Hepatocyte (in vitro differentiated cells): ENCODE results near the gene EEIG2. TPM values are rescaled to one million over a fixed set of nuclear protein-coding genes. Genes with fewer than 3 reads are reported as not detected.

Source experiments
- DNase-seq: peaks from one replicate; pipeline ENCODE4 v3.0.0-alpha.2; 2016; ENCODE audit warnings: low spot score
- H2AFZ ChIP-seq: fragments of 200-600 bp; sonication (generic); 2 replicates; pipeline ENCODE4 v1.6.0; 2016; ENCODE audit warnings: antibody characterized with exemption, mild to moderate bottlenecking
- H3K27ac ChIP-seq: fragments of 200-600 bp; sonication (generic); 2 replicates; pipeline ENCODE4 v1.5.1; 2016; ENCODE audit warnings: mild to moderate bottlenecking
- H3K27me3 ChIP-seq: fragments of 200-600 bp; sonication (generic); 2 replicates; pipeline ENCODE4 v1.6.1; 2016
- H3K36me3 ChIP-seq: fragments of 200-600 bp; sonication (generic); replicated peaks from 2 replicates; pipeline ENCODE4 v1.5.1; 2016; ENCODE audit warnings: low read depth; ENCODE audit not compliant: insufficient read depth
- H3K4me1 ChIP-seq: fragments of 200-600 bp; sonication (generic); 2 replicates; pipeline ENCODE4 v1.5.1; 2016; ENCODE audit warnings: mild to moderate bottlenecking, moderate library complexity; ENCODE audit not compliant: insufficient read depth
- H3K4me2 ChIP-seq: fragments of 200-600 bp; sonication (generic); 2 replicates; pipeline ENCODE4 v1.6.0; 2016
- H3K4me3 ChIP-seq: fragments of 200-600 bp; sonication (generic); 2 replicates; pipeline ENCODE4 v1.5.1; 2016; ENCODE audit warnings: mild to moderate bottlenecking
- H3K79me2 ChIP-seq: fragments of 200-600 bp; sonication (generic); 2 replicates; pipeline ENCODE4 v1.6.0; 2017; ENCODE audit warnings: mild to moderate bottlenecking
- H3K9me2 ChIP-seq: fragments of 200-600 bp; sonication (generic); replicated peaks from 2 replicates; pipeline ENCODE4 v1.6.0; 2017; ENCODE audit warnings: mild to moderate bottlenecking; ENCODE audit not compliant: insufficient read depth
- H3K9me3 ChIP-seq: fragments of 200-600 bp; sonication (generic); 2 replicates; pipeline ENCODE4 v1.5.1; 2016; ENCODE audit warnings: low read depth, mild to moderate bottlenecking
- H4K20me1 ChIP-seq: fragments of 200-600 bp; sonication (generic); 2 replicates; pipeline ENCODE4 v1.6.0; 2016; ENCODE audit warnings: mild to moderate bottlenecking; ENCODE audit not compliant: insufficient read depth, poor library complexity, severe bottlenecking
- EZH2 ChIP-seq: fragments of 200-600 bp; sonication (generic); IDR thresholded peaks from 2 replicates; pipeline ENCODE4 v1.6.1; 2016; ENCODE audit warnings: antibody characterized with exemption, mild to moderate bottlenecking, borderline replicate concordance
- EZH2phosphoT487 ChIP-seq: fragments of 200-600 bp; sonication (generic); IDR thresholded peaks from one replicate; pipeline ENCODE4 v1.6.1; 2018; ENCODE audit warnings: antibody characterized with exemption, mild to moderate bottlenecking, low read depth, moderate library complexity; ENCODE audit not compliant: unreplicated experiment, severe bottlenecking
- WGBS: methylation state at CpG from one replicate; pipeline ENCODE4 v1.1.6; 2016; ENCODE audit warnings: low lambda C conversion rate; ENCODE audit errors: missing lambda C conversion rate; 5-methylcytosine and 5-hydroxymethylcytosine counted together
- polyA plus RNA-seq: library from polyadenylated mRNA; unstranded; fragments of >200 nt; fragmentation: Nextera tagmentation; extraction: Ambion mirVana; gene quantifications from 2 replicates; pipeline ENCODE4 v1.2.1, GENCODE V29; 2016
- total RNA-seq: library from RNA; depleted of rRNA; stranded (reverse); fragments of >200 nt; gene quantifications from 2 replicates; pipeline ENCODE4 v1.2.3, GENCODE V29; 2014
- TF ChIP-seq, protein P1 (sequence below): fragments of 200-600 bp; sonication (generic); IDR thresholded peaks from 2 replicates; pipeline ENCODE4 v1.5.1; 2016; ENCODE audit warnings: antibody characterized with exemption, mild to moderate bottlenecking; ENCODE audit not compliant: poor library complexity

The EEIG2 gene
- total and polyA plus RNA-seq, 2 experiments from 2014 or later = 5.1 to 16.0 TPM

- Histone ChIP-seq H2AFZ (peak overlapping the region; percentile 87), H3K9me2 (no peaks in the 10 kb centered on the region), H3K4me1 (peaks cover 13% of the 10 kb centered on the region), H3K4me2 (peak overlapping the region; percentile 91), H4K20me1 (peaks cover 11% of the 10 kb centered on the region), H3K27ac (peak overlapping the region; percentile 67), H3K4me3 (peak overlapping the region; percentile 86), H3K36me3 (no peaks in the 10 kb centered on the region), H3K27me3 (no peaks in the 10 kb centered on the region), H3K79me2 (peaks cover 42% of the 10 kb centered on the region), H3K9me3 (no peaks in the 10 kb centered on the region)
- DNase-seq = peak; percentile 61
- TF ChIP-seq EZH2phosphoT487 (no peak), EZH2 (no peak)
- TF ChIP-seq, protein P1, sequence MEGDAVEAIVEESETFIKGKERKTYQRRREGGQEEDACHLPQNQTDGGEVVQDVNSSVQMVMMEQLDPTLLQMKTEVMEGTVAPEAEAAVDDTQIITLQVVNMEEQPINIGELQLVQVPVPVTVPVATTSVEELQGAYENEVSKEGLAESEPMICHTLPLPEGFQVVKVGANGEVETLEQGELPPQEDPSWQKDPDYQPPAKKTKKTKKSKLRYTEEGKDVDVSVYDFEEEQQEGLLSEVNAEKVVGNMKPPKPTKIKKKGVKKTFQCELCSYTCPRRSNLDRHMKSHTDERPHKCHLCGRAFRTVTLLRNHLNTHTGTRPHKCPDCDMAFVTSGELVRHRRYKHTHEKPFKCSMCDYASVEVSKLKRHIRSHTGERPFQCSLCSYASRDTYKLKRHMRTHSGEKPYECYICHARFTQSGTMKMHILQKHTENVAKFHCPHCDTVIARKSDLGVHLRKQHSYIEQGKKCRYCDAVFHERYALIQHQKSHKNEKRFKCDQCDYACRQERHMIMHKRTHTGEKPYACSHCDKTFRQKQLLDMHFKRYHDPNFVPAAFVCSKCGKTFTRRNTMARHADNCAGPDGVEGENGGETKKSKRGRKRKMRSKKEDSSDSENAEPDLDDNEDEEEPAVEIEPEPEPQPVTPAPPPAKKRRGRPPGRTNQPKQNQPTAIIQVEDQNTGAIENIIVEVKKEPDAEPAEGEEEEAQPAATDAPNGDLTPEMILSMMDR = no peak
- 2% methylated on average over 32 of the region's 59 CpGs for WGBS
Measured at GRCh38 chr1:108560189-108560873, 431 bp downstream of the EEIG2 start.

- Histone ChIP-seq H3K9me2 (no peaks in the 10 kb centered on the region), H3K79me2 (peaks cover 42% of the 10 kb centered on the region), H3K36me3 (no peaks in the 10 kb centered on the region), H3K4me3 (peak overlapping the region; percentile 86), H3K27me3 (no peaks in the 10 kb centered on the region), H3K27ac (peak overlapping the region; percentile 67), H3K4me1 (peaks cover 13% of the 10 kb centered on the region), H3K9me3 (no peaks in the 10 kb centered on the region), H4K20me1 (peaks cover 11% of the 10 kb centered on the region), H2AFZ (peak overlapping the region; percentile 51), H3K4me2 (peak overlapping the region; percentile 91)
- peak; percentile 44 for DNase-seq
- WGBS = 3% methylated on average over 5 of the region's 5 CpGs
- TF ChIP-seq EZH2 (no peak), EZH2phosphoT487 (no peak)
- TF ChIP-seq, protein P1 = no peak
Measured at GRCh38 chr1:108560874-108561459, 1.1 kb downstream of the EEIG2 start.

DNA sequence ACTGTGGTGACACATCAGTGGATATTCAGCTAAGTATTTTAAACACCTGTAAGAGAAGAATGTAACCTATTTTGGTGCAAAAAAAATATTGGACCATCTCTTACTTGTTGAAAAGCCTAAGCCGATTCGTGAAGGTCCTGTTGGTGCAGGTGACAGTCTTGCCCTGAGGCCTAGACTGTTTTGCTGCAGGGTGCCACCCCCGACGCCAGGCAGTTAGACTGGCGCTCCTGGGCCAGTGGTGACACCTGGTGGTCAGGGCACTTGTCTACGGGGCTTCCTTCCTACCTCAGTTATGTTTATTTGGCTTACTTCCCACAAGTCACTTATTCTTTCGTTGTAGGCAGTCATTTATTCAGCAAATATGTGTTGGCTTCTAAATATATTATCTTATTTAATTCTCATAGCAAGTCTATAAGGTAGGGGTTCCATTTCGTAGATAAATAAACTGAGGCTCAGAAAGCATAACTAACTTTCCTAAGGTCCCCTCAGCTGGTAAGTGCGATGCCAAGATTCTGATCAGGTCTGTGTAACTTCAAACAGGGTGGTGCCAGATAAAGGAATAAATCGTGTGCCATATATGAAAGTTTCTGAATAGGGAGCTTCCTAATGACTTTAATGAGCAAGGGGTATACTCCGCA is 1.9 kb downstream of the EEIG2 start:
- peak; percentile 75 for DNase-seq
- 47% methylated on average over 11 of the region's 11 CpGs for whole genome bisulfite sequencing
- peaks cover 49% of the 10 kb centered on the region for H3K79me2 ChIP-seq

More for the DNA sequence above, 1.9 kb downstream of the EEIG2 start:
- TF ChIP-seq, protein P1 = peak; percentile 57
- TF ChIP-seq EZH2phosphoT487 = no peak
- no peak for TF ChIP-seq EZH2
- Histone ChIP-seq H3K4me3 (peak overlapping the region; percentile 86), H4K20me1 (peaks cover 11% of the 10 kb centered on the region), H2AFZ (no peak overlapping the region), H3K36me3 (no peaks in the 10 kb centered on the region), H3K27me3 (no peaks in the 10 kb centered on the region), H3K4me2 (peak overlapping the region; percentile 91), H3K27ac (no peak overlapping the region), H3K9me2 (no peaks in the 10 kb centered on the region), H3K9me3 (no peaks in the 10 kb centered on the region), H3K4me1 (peaks cover 13% of the 10 kb centered on the region)
